MG63 (cell line): Measurements from ENCODE around the gene PYGB. TPM values are rescaled to one million over a fixed set of nuclear protein-coding genes. Genes with fewer than 3 reads are reported as not detected.

Experiments
- DNase-seq: peaks from one replicate; pipeline ENCODE4 v3.0.0-alpha.2; 2020
- H3K27me3 ChIP-seq: fragments of 250-450 bp; sonication (Bioruptor Pico); 2 replicates; pipeline ENCODE4 v1.5.1; 2020; ENCODE audit warnings: mild to moderate bottlenecking, moderate library complexity
- H3K36me3 ChIP-seq: fragments of 250-450 bp; sonication (Bioruptor Pico); 2 replicates; pipeline ENCODE4 v1.5.1; 2020; ENCODE audit warnings: mild to moderate bottlenecking, moderate library complexity
- H3K4me3 ChIP-seq: fragments of 250-450 bp; sonication (Bioruptor Pico); 2 replicates; pipeline ENCODE4 v1.5.1; 2020; ENCODE audit warnings: mild to moderate bottlenecking, moderate library complexity
- H3K9me3 ChIP-seq: fragments of 250-450 bp; sonication (Bioruptor Pico); 2 replicates; pipeline ENCODE4 v1.5.1; 2020; ENCODE audit warnings: mild to moderate bottlenecking, moderate library complexity
- total RNA-seq: library from RNA; depleted of rRNA; stranded (reverse); fragments of >200 nt; shearing (Covaris generic); gene quantifications from 2 replicates; pipeline ENCODE4 v1.2.3, GENCODE V29; 2014; ENCODE audit warnings: low replicate concordance

The PYGB gene
- total RNA-seq, 1 experiment from 2014 or later: 67.8 TPM

- H3K36me3 ChIP-seq: peaks cover 2% of the 10 kb centered on the region; the same call in 1 of the 2 replicates
- no peaks in the 10 kb centered on the region for H3K9me3 ChIP-seq
- DNase-seq: no peak
- no peaks in the 10 kb centered on the region for H3K27me3 ChIP-seq
- H3K4me3 ChIP-seq: no peak overlapping the region
Measured at GRCh38 chr20:25280051-25280573, 32.2 kb downstream of the PYGB start.

GRCh38 chr20:25280574-25281535 lies 33.0 kb downstream of the PYGB start:
- H3K27me3 ChIP-seq: no peaks in the 10 kb centered on the region
- no peak overlapping the region for H3K4me3 ChIP-seq
- peaks cover 2% of the 10 kb centered on the region; the same call in 1 of the 2 replicates for H3K36me3 ChIP-seq
- no peak for DNase-seq
- no peaks in the 10 kb centered on the region for H3K9me3 ChIP-seq

DNA sequence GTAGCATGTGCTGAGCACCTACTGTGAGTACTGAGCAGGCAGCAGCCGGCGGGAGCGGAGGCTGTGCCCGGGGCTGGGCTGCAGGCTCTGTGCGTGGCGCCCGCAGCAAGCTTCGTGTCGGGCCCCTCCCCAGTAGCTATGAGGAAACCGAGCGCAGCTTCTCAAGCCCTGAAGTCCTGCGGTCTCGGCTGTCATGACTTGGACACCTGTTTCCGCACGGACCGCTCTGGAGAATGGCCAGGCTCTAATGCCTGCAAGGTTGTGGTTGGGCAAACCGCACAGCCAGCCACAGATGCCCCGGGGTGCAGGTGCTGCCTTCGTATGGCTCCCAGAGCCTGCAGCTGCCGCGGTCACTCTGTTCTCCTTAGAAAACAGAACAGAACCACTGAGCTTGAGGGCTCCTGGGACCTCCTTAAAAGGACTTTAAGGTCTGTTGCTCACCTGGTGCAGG lies 33.7 kb downstream of the PYGB start:
- H3K4me3 ChIP-seq: no peak overlapping the region
- H3K9me3 ChIP-seq: no peaks in the 10 kb centered on the region
- H3K36me3 ChIP-seq: peaks cover 2% of the 10 kb centered on the region; the same call in 1 of the 2 replicates
- DNase-seq: no peak
- no peaks in the 10 kb centered on the region for H3K27me3 ChIP-seq

DNA sequence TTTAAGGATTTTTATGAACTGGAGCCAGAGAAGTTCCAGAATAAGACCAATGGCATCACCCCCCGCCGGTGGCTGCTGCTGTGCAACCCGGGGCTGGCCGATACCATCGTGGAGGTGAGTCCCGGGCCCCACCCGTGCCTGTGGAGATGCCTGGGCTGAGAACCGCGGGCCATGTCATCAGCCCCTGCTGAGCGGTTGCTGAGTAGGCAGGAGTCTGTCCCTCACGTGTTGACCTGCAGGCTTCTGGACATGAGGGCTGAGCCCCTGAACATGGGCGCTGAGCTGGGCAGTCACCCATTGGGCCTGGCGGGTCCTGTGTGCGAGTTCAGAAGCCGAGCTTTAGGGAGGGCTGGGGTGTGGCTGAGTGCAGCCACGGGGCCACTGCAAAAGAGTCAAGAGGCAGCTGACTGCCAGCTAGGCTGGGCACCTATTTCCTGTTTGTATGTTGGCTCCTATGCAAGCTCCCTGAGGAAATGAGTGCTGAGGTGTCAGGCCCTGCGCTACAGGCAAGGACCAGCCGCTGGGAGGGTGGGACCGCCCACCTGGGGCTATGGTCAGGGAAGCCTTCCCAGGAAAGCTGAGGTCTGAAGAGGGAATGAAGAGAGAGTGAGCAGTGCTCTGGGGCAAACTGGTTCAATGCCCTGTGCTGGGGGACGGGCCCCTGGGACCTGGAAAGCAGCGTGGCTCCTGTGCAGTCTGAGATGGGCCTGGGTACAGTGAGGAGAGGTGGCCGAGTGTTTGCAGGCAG lies 34.3 kb downstream of the PYGB start:
- no peaks in the 10 kb centered on the region for H3K9me3 ChIP-seq
- H3K27me3 ChIP-seq: no peaks in the 10 kb centered on the region
- no peak for DNase-seq
- no peak overlapping the region for H3K4me3 ChIP-seq
- peaks cover 2% of the 10 kb centered on the region; the same call in 1 of the 2 replicates for H3K36me3 ChIP-seq

DNA sequence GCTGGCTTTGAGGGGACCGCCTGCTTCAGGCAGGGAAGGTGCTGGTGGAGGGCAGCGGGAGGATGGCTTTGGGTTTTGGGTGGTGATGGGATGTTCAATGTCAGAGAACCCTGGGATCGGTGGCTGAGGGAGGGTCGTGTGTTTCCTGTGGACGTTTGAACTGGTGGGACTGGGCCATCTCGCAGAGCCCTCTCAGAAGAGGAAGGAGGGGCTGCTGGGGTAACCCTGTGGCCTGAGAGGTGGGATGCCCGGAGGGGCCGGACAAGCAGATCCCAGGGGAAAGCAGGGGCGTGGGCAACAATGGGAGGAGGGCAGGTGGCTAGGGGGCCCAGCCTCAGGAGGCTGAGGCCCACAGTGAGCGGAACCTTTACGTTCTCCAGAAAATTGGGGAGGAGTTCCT lies 34.9 kb downstream of the PYGB start:
- H3K4me3 ChIP-seq: no peak overlapping the region
- H3K9me3 ChIP-seq: no peaks in the 10 kb centered on the region
- DNase-seq: no peak
- H3K36me3 ChIP-seq: peaks cover 2% of the 10 kb centered on the region; the same call in 1 of the 2 replicates
- H3K27me3 ChIP-seq: no peaks in the 10 kb centered on the region

DNA sequence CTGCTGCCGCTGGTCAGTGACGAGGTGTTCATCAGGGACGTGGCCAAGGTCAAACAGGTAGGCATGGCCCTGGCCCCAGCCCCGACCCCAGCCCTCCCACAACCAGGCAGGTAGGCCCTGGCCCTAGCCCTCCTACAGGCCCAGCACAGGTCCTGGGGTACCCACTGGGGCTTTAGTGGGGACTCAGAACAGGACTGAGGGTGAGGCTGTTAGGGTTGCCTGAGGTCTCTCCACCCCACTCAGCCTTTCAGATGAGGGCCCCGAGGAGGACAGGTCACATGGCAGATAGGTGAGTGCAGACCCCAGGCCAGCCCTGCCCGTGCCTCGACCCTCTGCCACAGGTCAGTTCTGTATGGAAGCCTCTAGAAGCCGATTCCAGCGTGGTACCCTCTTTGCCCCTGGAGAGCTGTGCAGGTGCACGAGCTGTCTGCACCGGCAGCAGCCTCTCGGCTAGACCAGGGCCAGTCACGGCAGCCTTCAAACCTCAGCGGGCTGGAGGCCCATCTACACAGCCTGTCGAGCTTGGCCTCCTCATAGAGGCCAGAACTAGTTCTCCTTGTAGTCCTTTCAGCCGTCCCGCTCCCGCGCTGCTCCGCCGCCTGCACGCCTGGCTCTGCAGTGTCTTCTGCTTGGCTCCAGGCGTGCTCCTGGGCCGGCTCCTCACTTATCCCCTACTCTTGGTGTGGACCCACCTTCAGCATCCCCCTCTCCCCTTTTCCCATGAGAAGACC lies 35.5 kb downstream of the PYGB start:
- Histone ChIP-seq H3K36me3 (peaks cover 2% of the 10 kb centered on the region; the same call in 1 of the 2 replicates), H3K4me3 (no peak overlapping the region), H3K27me3 (no peaks in the 10 kb centered on the region), H3K9me3 (no peaks in the 10 kb centered on the region)
- DNase-seq: no peak

GRCh38 chr20:25284131-25284601 lies 36.3 kb downstream of the PYGB start:
- Histone ChIP-seq H3K27me3 (no peaks in the 10 kb centered on the region), H3K36me3 (peaks cover 2% of the 10 kb centered on the region; the same call in 1 of the 2 replicates)
- no peak for DNase-seq

DNA sequence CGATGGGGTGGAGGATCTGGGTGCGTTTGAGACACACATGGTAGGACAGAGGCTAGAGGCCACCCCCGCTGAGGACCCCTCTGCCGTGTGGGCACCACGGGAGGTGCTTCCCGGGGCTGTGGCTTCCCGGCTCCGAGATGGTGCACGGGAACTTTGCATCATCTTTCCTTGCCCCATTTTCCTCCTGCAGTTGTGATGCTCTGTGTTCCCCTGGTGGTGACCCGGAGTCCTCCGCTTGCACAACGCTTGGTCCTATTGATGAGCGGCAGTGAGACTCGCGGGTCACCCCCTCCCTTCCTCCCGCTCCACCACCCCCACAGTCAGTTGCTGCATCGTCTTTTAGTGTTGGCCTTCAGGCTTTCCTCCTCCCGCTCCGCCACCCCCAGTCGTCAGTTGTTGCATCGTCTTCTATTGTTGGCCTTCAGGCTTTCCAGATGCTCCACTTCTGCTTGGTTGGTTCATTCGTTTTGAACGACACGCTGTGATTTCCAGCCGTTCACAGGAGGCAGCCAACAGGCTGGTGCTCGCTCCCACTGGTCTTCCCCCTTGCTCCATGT lies 37.3 kb downstream of the PYGB start:
- no peak for DNase-seq
- Histone ChIP-seq H3K36me3 (peaks cover 2% of the 10 kb centered on the region; the same call in 1 of the 2 replicates), H3K9me3 (no peaks in the 10 kb centered on the region), H3K27me3 (no peaks in the 10 kb centered on the region), H3K4me3 (no peak overlapping the region)

More at GRCh38 chr20:25284131-25284601, 36.3 kb downstream of the PYGB start:
- H3K4me3 ChIP-seq: no peak overlapping the region
- no peaks in the 10 kb centered on the region for H3K9me3 ChIP-seq

- no peak for DNase-seq
- H3K9me3 ChIP-seq: no peaks in the 10 kb centered on the region
- H3K36me3 ChIP-seq: peaks cover 2% of the 10 kb centered on the region; the same call in 1 of the 2 replicates
- H3K4me3 ChIP-seq: no peak overlapping the region
- H3K27me3 ChIP-seq: no peaks in the 10 kb centered on the region
Measured at GRCh38 chr20:25285856-25286798, 38.2 kb downstream of the PYGB start.

GRCh38 chr20:25286917-25287316 lies 39.0 kb downstream of the PYGB start:
- no peak for DNase-seq
- Histone ChIP-seq H3K9me3 (no peaks in the 10 kb centered on the region), H3K4me3 (no peak overlapping the region), H3K27me3 (no peaks in the 10 kb centered on the region), H3K36me3 (peaks cover under 1% of the 10 kb centered on the region; the same call in 1 of the 2 replicates)

GRCh38 chr20:25287631-25288290 lies 39.9 kb downstream of the PYGB start:
- no peak overlapping the region for H3K4me3 ChIP-seq
- no peaks in the 10 kb centered on the region for H3K27me3 ChIP-seq
- no peaks in the 10 kb centered on the region; the same call in 1 of the 2 replicates for H3K36me3 ChIP-seq
- no peak for DNase-seq
- no peaks in the 10 kb centered on the region for H3K9me3 ChIP-seq

DNA sequence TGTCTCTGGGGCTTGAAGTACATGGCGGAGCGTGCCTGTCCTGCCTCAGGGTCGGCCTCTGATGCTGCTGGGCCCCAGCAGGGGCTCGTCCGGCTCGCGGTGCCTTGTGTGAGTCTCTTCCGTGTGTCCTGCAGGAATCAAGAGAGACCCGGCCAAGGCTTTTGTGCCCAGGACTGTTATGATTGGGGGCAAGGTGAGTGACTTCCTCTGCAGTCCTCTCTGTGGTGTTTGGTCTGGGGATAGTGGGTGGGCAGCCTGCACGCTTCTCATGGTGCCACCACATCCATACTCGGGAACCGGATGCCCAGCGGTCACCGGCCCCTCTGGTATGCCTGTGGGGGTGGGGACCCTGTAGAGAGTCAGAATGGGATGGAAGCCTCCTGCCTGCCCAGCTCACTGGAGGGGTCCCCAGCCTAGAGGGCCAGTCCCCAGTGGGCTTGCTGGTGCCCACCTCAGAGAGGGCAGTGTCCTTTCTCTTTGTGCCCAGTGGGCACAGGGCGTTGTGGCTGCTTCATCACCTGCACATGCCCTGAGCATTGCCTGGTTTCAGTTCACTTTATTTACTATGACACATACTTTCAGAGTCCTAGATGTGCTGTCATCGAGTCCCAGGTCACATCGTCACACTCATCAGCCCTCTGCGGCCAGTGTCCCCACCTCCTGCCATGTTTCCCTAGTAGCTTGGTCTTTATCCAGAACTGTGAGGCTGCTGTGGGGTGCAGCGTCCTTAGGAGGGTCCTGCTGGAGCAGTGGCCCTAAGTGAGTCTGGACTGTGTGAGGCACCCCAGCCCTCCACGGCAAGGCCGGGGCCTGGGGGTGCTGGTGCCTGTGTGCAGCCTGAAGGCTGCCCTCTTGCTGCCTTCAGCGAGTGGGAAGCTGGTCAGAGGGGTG lies 40.7 kb downstream of the PYGB start:
- H3K9me3 ChIP-seq: no peaks in the 10 kb centered on the region
- H3K4me3 ChIP-seq: no peak overlapping the region
- H3K36me3 ChIP-seq: peaks cover 2% of the 10 kb centered on the region; the same call in 1 of the 2 replicates
- no peaks in the 10 kb centered on the region for H3K27me3 ChIP-seq
- no peak for DNase-seq

- Histone ChIP-seq H3K4me3 (no peak overlapping the region), H3K36me3 (peaks cover 2% of the 10 kb centered on the region; the same call in 1 of the 2 replicates), H3K27me3 (no peaks in the 10 kb centered on the region), H3K9me3 (no peaks in the 10 kb centered on the region)
- DNase-seq: no peak
Measured at GRCh38 chr20:25289886-25290597, 42.2 kb downstream of the PYGB start.
